ENCODE results near the gene BAIAP2L1. TPM values are rescaled to one million over a fixed set of nuclear protein-coding genes. Genes with fewer than 3 reads are reported as not detected.

The BAIAP2L1 gene
- total and polyA plus RNA-seq, 9 of the 15 experiments (the other 6 are each of a cell fraction or from before 2014, with no cell fraction given): 4.2 to 29.8 (median 15.5) TPM

GRCh38 chr7:98360221-98361130, 40.4 kb downstream of the BAIAP2L1 start (continued):
- TF ChIP-seq, protein P1, sequence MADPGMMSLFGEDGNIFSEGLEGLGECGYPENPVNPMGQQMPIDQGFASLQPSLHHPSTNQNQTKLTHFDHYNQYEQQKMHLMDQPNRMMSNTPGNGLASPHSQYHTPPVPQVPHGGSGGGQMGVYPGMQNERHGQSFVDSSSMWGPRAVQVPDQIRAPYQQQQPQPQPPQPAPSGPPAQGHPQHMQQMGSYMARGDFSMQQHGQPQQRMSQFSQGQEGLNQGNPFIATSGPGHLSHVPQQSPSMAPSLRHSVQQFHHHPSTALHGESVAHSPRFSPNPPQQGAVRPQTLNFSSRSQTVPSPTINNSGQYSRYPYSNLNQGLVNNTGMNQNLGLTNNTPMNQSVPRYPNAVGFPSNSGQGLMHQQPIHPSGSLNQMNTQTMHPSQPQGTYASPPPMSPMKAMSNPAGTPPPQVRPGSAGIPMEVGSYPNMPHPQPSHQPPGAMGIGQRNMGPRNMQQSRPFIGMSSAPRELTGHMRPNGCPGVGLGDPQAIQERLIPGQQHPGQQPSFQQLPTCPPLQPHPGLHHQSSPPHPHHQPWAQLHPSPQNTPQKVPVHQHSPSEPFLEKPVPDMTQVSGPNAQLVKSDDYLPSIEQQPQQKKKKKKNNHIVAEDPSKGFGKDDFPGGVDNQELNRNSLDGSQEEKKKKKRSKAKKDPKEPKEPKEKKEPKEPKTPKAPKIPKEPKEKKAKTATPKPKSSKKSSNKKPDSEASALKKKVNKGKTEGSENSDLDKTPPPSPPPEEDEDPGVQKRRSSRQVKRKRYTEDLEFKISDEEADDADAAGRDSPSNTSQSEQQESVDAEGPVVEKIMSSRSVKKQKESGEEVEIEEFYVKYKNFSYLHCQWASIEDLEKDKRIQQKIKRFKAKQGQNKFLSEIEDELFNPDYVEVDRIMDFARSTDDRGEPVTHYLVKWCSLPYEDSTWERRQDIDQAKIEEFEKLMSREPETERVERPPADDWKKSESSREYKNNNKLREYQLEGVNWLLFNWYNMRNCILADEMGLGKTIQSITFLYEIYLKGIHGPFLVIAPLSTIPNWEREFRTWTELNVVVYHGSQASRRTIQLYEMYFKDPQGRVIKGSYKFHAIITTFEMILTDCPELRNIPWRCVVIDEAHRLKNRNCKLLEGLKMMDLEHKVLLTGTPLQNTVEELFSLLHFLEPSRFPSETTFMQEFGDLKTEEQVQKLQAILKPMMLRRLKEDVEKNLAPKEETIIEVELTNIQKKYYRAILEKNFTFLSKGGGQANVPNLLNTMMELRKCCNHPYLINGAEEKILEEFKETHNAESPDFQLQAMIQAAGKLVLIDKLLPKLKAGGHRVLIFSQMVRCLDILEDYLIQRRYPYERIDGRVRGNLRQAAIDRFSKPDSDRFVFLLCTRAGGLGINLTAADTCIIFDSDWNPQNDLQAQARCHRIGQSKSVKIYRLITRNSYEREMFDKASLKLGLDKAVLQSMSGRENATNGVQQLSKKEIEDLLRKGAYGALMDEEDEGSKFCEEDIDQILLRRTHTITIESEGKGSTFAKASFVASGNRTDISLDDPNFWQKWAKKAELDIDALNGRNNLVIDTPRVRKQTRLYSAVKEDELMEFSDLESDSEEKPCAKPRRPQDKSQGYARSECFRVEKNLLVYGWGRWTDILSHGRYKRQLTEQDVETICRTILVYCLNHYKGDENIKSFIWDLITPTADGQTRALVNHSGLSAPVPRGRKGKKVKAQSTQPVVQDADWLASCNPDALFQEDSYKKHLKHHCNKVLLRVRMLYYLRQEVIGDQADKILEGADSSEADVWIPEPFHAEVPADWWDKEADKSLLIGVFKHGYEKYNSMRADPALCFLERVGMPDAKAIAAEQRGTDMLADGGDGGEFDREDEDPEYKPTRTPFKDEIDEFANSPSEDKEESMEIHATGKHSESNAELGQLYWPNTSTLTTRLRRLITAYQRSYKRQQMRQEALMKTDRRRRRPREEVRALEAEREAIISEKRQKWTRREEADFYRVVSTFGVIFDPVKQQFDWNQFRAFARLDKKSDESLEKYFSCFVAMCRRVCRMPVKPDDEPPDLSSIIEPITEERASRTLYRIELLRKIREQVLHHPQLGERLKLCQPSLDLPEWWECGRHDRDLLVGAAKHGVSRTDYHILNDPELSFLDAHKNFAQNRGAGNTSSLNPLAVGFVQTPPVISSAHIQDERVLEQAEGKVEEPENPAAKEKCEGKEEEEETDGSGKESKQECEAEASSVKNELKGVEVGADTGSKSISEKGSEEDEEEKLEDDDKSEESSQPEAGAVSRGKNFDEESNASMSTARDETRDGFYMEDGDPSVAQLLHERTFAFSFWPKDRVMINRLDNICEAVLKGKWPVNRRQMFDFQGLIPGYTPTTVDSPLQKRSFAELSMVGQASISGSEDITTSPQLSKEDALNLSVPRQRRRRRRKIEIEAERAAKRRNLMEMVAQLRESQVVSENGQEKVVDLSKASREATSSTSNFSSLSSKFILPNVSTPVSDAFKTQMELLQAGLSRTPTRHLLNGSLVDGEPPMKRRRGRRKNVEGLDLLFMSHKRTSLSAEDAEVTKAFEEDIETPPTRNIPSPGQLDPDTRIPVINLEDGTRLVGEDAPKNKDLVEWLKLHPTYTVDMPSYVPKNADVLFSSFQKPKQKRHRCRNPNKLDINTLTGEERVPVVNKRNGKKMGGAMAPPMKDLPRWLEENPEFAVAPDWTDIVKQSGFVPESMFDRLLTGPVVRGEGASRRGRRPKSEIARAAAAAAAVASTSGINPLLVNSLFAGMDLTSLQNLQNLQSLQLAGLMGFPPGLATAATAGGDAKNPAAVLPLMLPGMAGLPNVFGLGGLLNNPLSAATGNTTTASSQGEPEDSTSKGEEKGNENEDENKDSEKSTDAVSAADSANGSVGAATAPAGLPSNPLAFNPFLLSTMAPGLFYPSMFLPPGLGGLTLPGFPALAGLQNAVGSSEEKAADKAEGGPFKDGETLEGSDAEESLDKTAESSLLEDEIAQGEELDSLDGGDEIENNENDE (IDR thresholded peaks at IDR 0.05; ENCODE audit: low read depth, low read length): no peak
- TF ChIP-seq CUX1 (CRISPR knock-in tag; IDR thresholded peaks at IDR 0.05) (no peak), TARDBP (IDR thresholded peaks at IDR 0.05) (peak; percentile 43; the same call in 1 of the 2 replicates), TCF7L2 (IDR thresholded peaks at IDR 0.05; ENCODE audit: low read depth, low read length) (no peak), NCOR1 (IDR thresholded peaks at IDR 0.05) (peak; percentile 86), RAD51 (IDR thresholded peaks at IDR 0.05; ENCODE audit: borderline replicate concordance, low read depth) (0 out of 2 replicates have a peak, but pooled peaks have one; percentile 9), PTRF (tag; IDR thresholded peaks at IDR 0.05) (no peak)
- TF ChIP-seq, protein P2, sequence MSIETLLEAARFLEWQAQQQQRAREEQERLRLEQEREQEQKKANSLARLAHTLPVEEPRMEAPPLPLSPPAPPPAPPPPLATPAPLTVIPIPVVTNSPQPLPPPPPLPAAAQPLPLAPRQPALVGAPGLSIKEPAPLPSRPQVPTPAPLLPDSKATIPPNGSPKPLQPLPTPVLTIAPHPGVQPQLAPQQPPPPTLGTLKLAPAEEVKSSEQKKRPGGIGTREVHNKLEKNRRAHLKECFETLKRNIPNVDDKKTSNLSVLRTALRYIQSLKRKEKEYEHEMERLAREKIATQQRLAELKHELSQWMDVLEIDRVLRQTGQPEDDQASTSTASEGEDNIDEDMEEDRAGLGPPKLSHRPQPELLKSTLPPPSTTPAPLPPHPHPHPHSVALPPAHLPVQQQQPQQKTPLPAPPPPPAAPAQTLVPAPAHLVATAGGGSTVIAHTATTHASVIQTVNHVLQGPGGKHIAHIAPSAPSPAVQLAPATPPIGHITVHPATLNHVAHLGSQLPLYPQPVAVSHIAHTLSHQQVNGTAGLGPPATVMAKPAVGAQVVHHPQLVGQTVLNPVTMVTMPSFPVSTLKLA (conservative IDR thresholded peaks at IDR 0.05): peak in 1 of 2 experiments; percentile 38; a peak in 1 of 4 replicates
